HepG2 (cell line): ENCODE data around the gene ANKRD55. TPM values are rescaled to one million over a fixed set of nuclear protein-coding genes. Genes with fewer than 3 reads are reported as not detected.
"Not testable (repeated sequence)": the region's sequence is repeated elsewhere in the genome, so short reads cannot be mapped to it uniquely, and the experiment has no call there.

Source experiments
- ATAC-seq: fragments of 200-7000 bp; cut with Tn5 transposase; 3 replicates; pipeline ENCODE4 v1.9.1; 2020; ENCODE audit warnings: mild to moderate bottlenecking, moderate library complexity
- BruUV-seq: library from RNA; stranded (reverse); fragments of 400-500 nt; replicated peaks from 2 replicates; lab custom pipeline; 2021; lab: Mats Ljungman, UMichigan
- CTCF ChIA-PET: fragments of 300-600 bp; formaldehyde crosslinking; extraction: SDS; loops from one replicate; lab custom pipeline; 2021; ENCODE audit warnings: low total read pairs, inconsistent platforms, low intra/inter-chr PET ratio; lab: Yijun Ruan, JAX
- POLR2A ChIA-PET: fragments of 350-600 bp; sonication (Branson Sonifier 250); formaldehyde crosslinking; loops from one replicate; lab custom pipeline; 2020; ENCODE audit warnings: antibody characterized with exemption, inconsistent platforms; lab: Yijun Ruan, JAX
- DNase-seq: peaks from one replicate; pipeline ENCODE4 v3.0.0-alpha.2; 2015; ENCODE audit warnings: low spot score
- FAIRE-seq: peaks from 3 replicates; lab custom pipeline; 2011; peaks lifted over from hg19 to GRCh38; lab: Jason Lieb, UNC
- H2AFZ ChIP-seq: one replicate; pipeline ENCODE4 v1.6.1; 2011; ENCODE audit warnings: low read length, inconsistent platforms
- H3K27ac ChIP-seq: fragments of 300-600 bp; 3 replicates; pipeline ENCODE4 v1.8.0; 2011; ENCODE audit warnings: mixed run types, mild to moderate bottlenecking, mixed read lengths, low read length, inconsistent platforms; ENCODE audit not compliant: insufficient read depth; ENCODE audit errors: extremely low read length
- H3K27me3 ChIP-seq, 2 experiments: fragments of 200-600 bp in 1 of 2; 2 replicates in 1 of 2; 3 replicates in 1 of 2; pipeline versions ENCODE4 v1.6.0 to v1.8.0; 2011; ENCODE audit warnings: low read length in 2 of 2, mild to moderate bottlenecking in 2 of 2, moderate library complexity in 2 of 2, inconsistent platforms in 1 of 2; ENCODE audit not compliant: insufficient read depth in 2 of 2, control insufficient read depth in 1 of 2
- H3K36me3 ChIP-seq, 2 experiments: fragments of 200-600 bp in 1 of 2; replicated peaks in 1 of 2; 2 replicates in 1 of 2; 3 replicates in 1 of 2; pipeline versions ENCODE4 v1.5.1 to v1.8.0; 2011; ENCODE audit warnings: low read length in 2 of 2, inconsistent platforms in 1 of 2; ENCODE audit not compliant: insufficient read depth in 2 of 2, control insufficient read depth in 1 of 2
- H3K4me1 ChIP-seq: 2 replicates; pipeline ENCODE4 v1.5.1; 2012; ENCODE audit warnings: low read length, inconsistent platforms; ENCODE audit not compliant: insufficient read depth
- H3K4me2 ChIP-seq: 2 replicates; pipeline ENCODE4 v1.6.0; 2011; ENCODE audit warnings: low read depth, low read length, inconsistent platforms
- H3K4me3 ChIP-seq, 3 experiments: fragments of 200-600 bp in 1 of 3; sonication (generic), shearing (Covaris generic) in 1 of 3; replicated peaks in 1 of 3; 2 replicates each; pipeline ENCODE4 v1.5.1; 2011 to 2016; ENCODE audit warnings: low read length in 3 of 3, inconsistent platforms in 2 of 3, low read depth in 2 of 3, mild to moderate bottlenecking in 2 of 3, control low read depth in 1 of 3, mixed read lengths in 1 of 3; ENCODE audit not compliant: insufficient read depth in 1 of 3
- H3K79me2 ChIP-seq: one replicate; pipeline ENCODE4 v1.6.1; 2011; ENCODE audit warnings: low read length, inconsistent platforms; ENCODE audit not compliant: insufficient read depth
- H3K9ac ChIP-seq: 2 replicates; pipeline ENCODE4 v1.6.0; 2011; ENCODE audit warnings: mild to moderate bottlenecking, low read depth, low read length, inconsistent platforms; ENCODE audit not compliant: insufficient read depth
- H3K9me3 ChIP-seq: 2 replicates; pipeline ENCODE4 v1.5.1; 2012; ENCODE audit warnings: mild to moderate bottlenecking, low read length
- H4K20me1 ChIP-seq: 2 replicates; pipeline ENCODE4 v1.6.0; 2011; ENCODE audit warnings: inconsistent platforms, mild to moderate bottlenecking, low read length, moderate library complexity; ENCODE audit not compliant: insufficient read depth
- ZSCAN22 ChIP-seq: sonication (generic); formaldehyde crosslinking; IDR thresholded peaks from 2 replicates; pipeline ENCODE4 v1.4.0; 2020; ENCODE audit warnings: mild to moderate bottlenecking, missing genetic modification reagents
- WGBS: methylation state at CpG from one replicate; pipeline ENCODE4 v1.1.6; 2017; ENCODE audit warnings: low lambda C conversion rate; 5-methylcytosine and 5-hydroxymethylcytosine counted together
- in situ Hi-C: cut with HindIII; loops from 2 replicates; pipeline ENCODE4 v1.10.0; 2017; ENCODE audit warnings: low pct_unique_long_range_greater_than_20kb; ENCODE audit not compliant: extremely low pct_ligation_motif_present
- intact Hi-C: fragments of 100-400 bp; cut with micrococcal nuclease; formaldehyde crosslinking; loops from one replicate; pipeline ENCODE4 v1.10.0; 2022; ENCODE audit not compliant: unreplicated experiment
- polyA plus RNA-seq, 8 experiments: library from polyadenylated mRNA; depleted of rRNA in 3 of 8; stranded (reverse) in 7 of 8; unstranded in 1 of 8; fragments of >200 nt; fragmentation: Illumina TruSeq in 4 of 8; extraction: Trizol in 4 of 8; gene quantifications; 2 replicates each; pipeline versions ENCODE4 v1.2.1 to v1.2.3, GENCODE V29; 2011 to 2016; ENCODE audit warnings: low read depth in 4 of 8, missing spikeins in 1 of 8, mixed read lengths in 1 of 8; ENCODE audit not compliant: insufficient read depth in 1 of 8
- total RNA-seq, 5 experiments: library from RNA; depleted of rRNA; stranded (reverse); fragments of >200 nt; fragmentation: Illumina TruSeq; extraction: Trizol; gene quantifications; 2 replicates each; pipeline ENCODE4 v1.2.3, GENCODE V29; 2016; ENCODE audit warnings: low read depth in 1 of 5

The ANKRD55 gene
- total and polyA plus RNA-seq, 2 of the 13 experiments (the other 11 are each of a cell fraction or from before 2014, with no cell fraction given) = 0.11 to 0.28 TPM

DNA sequence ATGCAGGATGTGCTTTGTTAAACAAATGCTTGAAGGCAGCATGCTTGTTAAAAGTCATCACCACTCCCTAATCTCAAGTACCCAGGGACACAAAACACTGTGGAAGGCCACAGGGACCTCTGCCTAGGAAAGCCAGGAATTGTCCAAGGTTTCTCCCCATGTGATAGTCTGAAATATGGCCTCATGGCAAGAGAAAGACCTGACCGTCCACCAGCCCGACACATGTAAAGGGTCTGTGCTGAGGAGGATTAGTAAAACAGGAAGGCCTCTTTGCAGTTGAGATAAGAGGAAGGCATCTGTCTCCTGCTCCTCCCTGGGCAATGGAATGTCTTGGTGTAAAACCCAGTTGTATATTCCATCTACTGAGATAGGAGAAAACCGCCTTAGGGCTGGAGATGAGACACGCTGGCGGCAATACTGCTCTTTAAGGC is 75.9 kb downstream of the ANKRD55 start:
- H3K4me2 ChIP-seq, in situ Hi-C loops, H3K4me3 ChIP-seq, BruUV-seq, H3K27me3 ChIP-seq, intact Hi-C loops, H2AFZ ChIP-seq, H3K9ac ChIP-seq, FAIRE-seq, H3K9me3 ChIP-seq, H3K36me3 ChIP-seq, POLR2A ChIA-PET, ATAC-seq, DNase-seq, H4K20me1 ChIP-seq, CTCF ChIA-PET, H3K27ac ChIP-seq, H3K79me2 ChIP-seq: not testable (repeated sequence)
- H3K4me1 ChIP-seq = peaks cover 83% of the 10 kb centered on the region
- 87% methylated on average over 5 of the region's 5 CpGs for WGBS

DNA sequence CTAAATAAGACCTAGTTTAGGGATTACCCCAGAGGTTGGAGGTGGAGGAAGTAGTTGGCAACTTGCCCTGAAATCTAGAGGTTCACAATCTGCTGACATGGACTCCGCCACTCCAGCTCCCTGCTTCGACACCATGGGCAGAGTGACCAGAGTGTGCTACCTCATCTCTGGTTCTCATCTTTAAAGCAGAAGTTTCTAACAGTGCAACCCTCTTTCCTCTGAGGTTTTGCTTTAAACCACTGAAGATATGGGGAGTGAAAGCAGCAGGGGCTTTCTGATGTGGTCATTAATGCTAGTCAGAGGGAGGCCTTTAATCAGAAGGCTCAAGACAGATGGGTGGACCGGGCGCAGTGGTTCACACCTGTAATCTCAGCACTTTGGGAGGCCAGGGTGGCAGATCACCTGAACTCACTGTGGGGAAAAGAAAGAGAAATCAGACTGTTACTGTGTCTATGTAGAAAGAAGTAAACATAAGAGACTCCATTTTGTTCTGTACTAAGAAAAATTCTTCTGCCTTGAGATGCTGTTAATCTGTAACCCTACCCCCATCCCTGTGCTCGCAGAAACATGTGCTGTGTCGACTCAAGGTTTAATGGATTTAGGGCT is 76.4 kb downstream of the ANKRD55 start:
- peak; percentile 56; the same call in 1 of the 2 replicates for TF ChIP-seq ZSCAN22 (CRISPR knock-in tag)
- intact Hi-C loops = not testable (repeated sequence)

More for the DNA sequence above, 76.4 kb downstream of the ANKRD55 start:
- H3K4me2 ChIP-seq, DNase-seq, H3K4me3 ChIP-seq, H3K27ac ChIP-seq, H3K9me3 ChIP-seq, in situ Hi-C loops, ATAC-seq, H3K27me3 ChIP-seq, H3K36me3 ChIP-seq, H3K79me2 ChIP-seq, H3K9ac ChIP-seq, FAIRE-seq, POLR2A ChIA-PET, H4K20me1 ChIP-seq, BruUV-seq, CTCF ChIA-PET, H2AFZ ChIP-seq: not testable (repeated sequence)
- 71% methylated on average over 6 of the region's 6 CpGs for WGBS
- H3K4me1 ChIP-seq = peaks cover 83% of the 10 kb centered on the region
